Neural cell (in vitro differentiated cells): ENCODE data around the gene ZNF224. TPM values are rescaled to one million over a fixed set of nuclear protein-coding genes. Genes with fewer than 3 reads are reported as not detected.
A peak's percentile ranks its signal among the peaks of the same experiment; 100 is the strongest.

Source experiments
- H2AFZ ChIP-seq: fragments of 200-600, 300-800 bp; sonication (generic), shearing (Covaris generic); 2 replicates; pipeline ENCODE4 v1.6.0; 2014; ENCODE audit warnings: low read depth, mild to moderate bottlenecking, antibody characterized with exemption, low read length, moderate library complexity
- H3F3A ChIP-seq: fragments of 200-600 bp; shearing (Covaris generic); 2 replicates; pipeline ENCODE4 v1.6.1; 2016; ENCODE audit warnings: mild to moderate bottlenecking, moderate library complexity, mixed read lengths, antibody characterized with exemption, low read length; ENCODE audit not compliant: insufficient read depth, poor library complexity, severe bottlenecking
- H3K27ac ChIP-seq: fragments of 200-600, 300-800 bp; sonication (generic), shearing (Covaris generic); 2 replicates; pipeline ENCODE4 v1.5.1; 2014; ENCODE audit warnings: mild to moderate bottlenecking, low read length, moderate library complexity
- H3K27me3 ChIP-seq: fragments of 300-800, 200-600 bp; sonication (generic), shearing (Covaris generic); 2 replicates; pipeline ENCODE4 v1.6.0; 2014; ENCODE audit warnings: mild to moderate bottlenecking, low read depth, low read length, moderate library complexity; ENCODE audit not compliant: insufficient read depth
- H3K36me3 ChIP-seq: fragments of 300-800, 200-600 bp; sonication (generic), shearing (Covaris generic); 2 replicates; pipeline ENCODE4 v1.5.1; 2014; ENCODE audit warnings: mild to moderate bottlenecking, antibody characterized with exemption, low read length, moderate library complexity; ENCODE audit not compliant: insufficient read depth
- H3K4me2 ChIP-seq: fragments of 300-800, 200-600 bp; sonication (generic), shearing (Covaris generic); 2 replicates; pipeline ENCODE4 v1.6.0; 2014; ENCODE audit warnings: mild to moderate bottlenecking, low read length
- H3K4me3 ChIP-seq: fragments of 300-800, 200-600 bp; sonication (generic), shearing (Covaris generic); 2 replicates; pipeline ENCODE4 v1.5.1; 2014; ENCODE audit warnings: mild to moderate bottlenecking, low read length, moderate library complexity
- H3K79me2 ChIP-seq: fragments of 200-600 bp; shearing (Covaris generic); replicated peaks from 2 replicates; pipeline ENCODE4 v1.6.0; 2014; ENCODE audit warnings: mild to moderate bottlenecking, low read length, moderate library complexity; ENCODE audit not compliant: insufficient read depth
- H3K9ac ChIP-seq: fragments of 300-800, 200-600 bp; sonication (generic), shearing (Covaris generic); 2 replicates; pipeline ENCODE4 v1.6.1; 2016; ENCODE audit warnings: mild to moderate bottlenecking, low read length, mixed read lengths
- H3K9me2 ChIP-seq: fragments of 200-600 bp; shearing (Covaris generic); 2 replicates; pipeline ENCODE4 v1.6.1; 2016; ENCODE audit warnings: mild to moderate bottlenecking, low read length, mixed read lengths; ENCODE audit not compliant: insufficient read depth
- H3K9me3 ChIP-seq: fragments of 200-600, 300-800 bp; sonication (generic), shearing (Covaris generic); 2 replicates; pipeline ENCODE4 v1.6.1; 2016; ENCODE audit warnings: mild to moderate bottlenecking, mixed run types, low read length, moderate library complexity, mixed read lengths
- H4K20me1 ChIP-seq: fragments of 200-600 bp; shearing (Covaris generic); 2 replicates; pipeline ENCODE4 v1.6.1; 2016; ENCODE audit warnings: mild to moderate bottlenecking, mixed run types; ENCODE audit not compliant: insufficient read depth
- EP300 ChIP-seq: fragments of 450-650 bp; conservative IDR thresholded peaks from 2 replicates; pipeline ENCODE4 v1.6.1; 2014; ENCODE audit warnings: antibody characterized with exemption, mild to moderate bottlenecking, moderate library complexity; ENCODE audit not compliant: poor library complexity, severe bottlenecking
- EZH2 ChIP-seq: fragments of 200-600, 300-800 bp; shearing (Covaris generic), sonication (generic); IDR thresholded peaks from 2 replicates; pipeline ENCODE4 v1.6.1; 2014; ENCODE audit warnings: antibody characterized with exemption, low read length, borderline replicate concordance, mild to moderate bottlenecking; ENCODE audit not compliant: insufficient read depth, poor library complexity, severe bottlenecking
- MXI1 ChIP-seq: fragments of 450-650 bp; conservative IDR thresholded peaks from 2 replicates; pipeline ENCODE4 v1.6.1; 2014; ENCODE audit warnings: antibody characterized with exemption, mild to moderate bottlenecking; ENCODE audit not compliant: poor library complexity, severe bottlenecking
- POLR2AphosphoS5 ChIP-seq: IDR thresholded peaks from 2 replicates; pipeline ENCODE4 v1.6.1; 2012
- RAD21 ChIP-seq: fragments of 450-650 bp; conservative IDR thresholded peaks from 2 replicates; pipeline ENCODE4 v1.6.1; 2014; ENCODE audit warnings: antibody characterized with exemption, mild to moderate bottlenecking, moderate library complexity
- SMC3 ChIP-seq: fragments of 450-650 bp; conservative IDR thresholded peaks from 2 replicates; pipeline ENCODE4 v1.6.1; 2014; ENCODE audit warnings: antibody characterized with exemption, mild to moderate bottlenecking, moderate library complexity; ENCODE audit not compliant: poor library complexity
- TAF1 ChIP-seq: IDR thresholded peaks from 2 replicates; pipeline ENCODE4 v1.6.1; 2012; ENCODE audit warnings: low read depth
- polyA plus RNA-seq: library from polyadenylated mRNA; depleted of rRNA; stranded (reverse); fragments of >200 nt; gene quantifications from 2 replicates; pipeline ENCODE4 v1.2.3, GENCODE V29; 2014
- TF ChIP-seq, protein P1 (sequence below): IDR thresholded peaks from 2 replicates; pipeline ENCODE4 v1.6.1; 2012; ENCODE audit warnings: borderline replicate concordance
- TF ChIP-seq, protein P2 (sequence below): fragments of 450-650 bp; IDR thresholded peaks from 2 replicates; pipeline ENCODE4 v1.5.1; 2014; ENCODE audit warnings: antibody characterized with exemption, mild to moderate bottlenecking, moderate library complexity; ENCODE audit not compliant: poor library complexity, severe bottlenecking

ZNF224 gene
- polyA plus RNA-seq, 1 donor from 2014 or later = 41.8 TPM

DNA sequence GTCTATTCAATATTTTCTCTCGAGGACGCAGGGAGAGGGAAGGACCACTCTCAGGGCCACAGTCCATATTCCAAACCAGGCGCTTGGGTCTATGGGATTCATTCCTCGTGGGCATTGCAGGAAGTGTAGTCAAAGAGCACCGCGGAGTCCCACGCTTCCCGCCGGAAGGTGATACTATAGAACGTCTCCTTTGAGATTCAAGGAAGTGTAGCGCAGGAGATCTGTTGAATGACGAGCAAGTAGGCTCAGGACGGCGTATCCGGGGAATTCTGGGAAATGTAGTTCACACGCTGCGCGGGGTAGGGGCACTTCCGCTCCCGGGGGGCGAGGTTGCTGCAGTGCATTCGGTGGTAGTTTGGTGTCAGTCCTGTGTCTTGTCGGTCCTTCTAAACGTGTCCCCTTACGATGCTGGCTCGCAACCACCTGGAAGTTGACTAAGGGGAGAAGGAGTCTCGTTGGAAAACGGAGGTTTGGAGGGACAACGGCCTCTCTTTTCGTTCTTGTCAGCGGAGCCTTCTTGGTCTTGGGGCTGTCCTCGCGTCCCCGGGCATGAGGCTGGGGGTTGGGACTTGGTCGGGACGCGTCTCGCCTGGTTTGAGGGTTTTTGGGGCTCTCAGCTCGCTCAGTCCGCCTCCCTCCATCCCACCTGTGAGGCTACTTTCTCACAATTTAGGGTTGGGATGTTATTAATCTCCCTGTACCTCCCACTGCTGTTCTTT, 22.2 kb upstream of the ZNF224 start, which contains the start of gene ZNF284:
ZNF284 (plus strand) TSS at position 336 of the 719 bp plus-strand sequence. CDS start 4,231 bp downstream, outside the sequence.
- H3K27ac ChIP-seq = peak within 1 kb of the TSS; percentile 70

DNA sequence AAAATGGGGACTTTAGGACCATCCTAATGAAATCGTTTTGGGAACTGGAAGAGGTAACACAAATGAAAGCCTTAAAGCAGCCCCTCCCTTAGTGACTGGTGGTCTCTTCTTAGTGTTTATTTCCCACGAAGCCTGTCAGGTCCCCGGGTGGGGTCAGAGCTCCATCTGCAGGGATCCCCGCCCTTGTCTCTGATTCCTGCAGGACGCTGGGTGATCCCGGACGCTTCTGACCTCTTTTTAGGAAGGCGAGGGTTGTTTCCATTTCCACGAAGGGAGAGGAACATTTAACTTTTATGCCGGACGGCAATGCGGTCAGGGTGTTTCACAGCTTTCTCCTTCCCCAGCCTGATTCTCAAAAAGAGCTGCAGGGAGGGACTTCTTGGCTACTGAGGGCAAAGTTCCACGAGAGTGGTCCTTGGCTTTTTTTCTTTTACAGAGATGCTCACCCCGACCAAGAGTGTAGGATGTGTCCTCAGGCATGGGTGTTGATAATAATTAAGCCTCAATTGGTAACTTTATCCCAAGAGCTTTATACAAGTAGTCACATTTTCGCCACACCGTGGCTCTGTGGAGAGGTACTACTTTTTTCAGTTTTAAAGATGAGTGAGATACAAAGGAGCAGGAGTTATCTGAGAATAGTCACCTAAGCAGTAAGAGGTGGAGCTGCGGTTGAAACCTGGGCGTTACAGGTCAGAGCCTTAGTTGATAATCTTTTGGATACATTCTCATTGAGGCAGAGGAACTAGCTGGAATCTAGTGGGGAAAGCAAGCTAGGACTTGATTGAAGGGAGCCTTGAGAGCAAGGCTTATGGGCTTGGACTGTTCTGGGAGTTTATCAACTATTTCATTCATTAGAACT, 21.4 kb upstream of the ZNF224 start:
- H3K36me3 ChIP-seq = peaks cover 7% of the 10 kb centered on the region
- no peaks in the 10 kb centered on the region for H3K79me2 ChIP-seq
- peak overlapping the region; percentile 88 for H3K4me2 ChIP-seq
- H3K27me3 ChIP-seq = no peaks in the 10 kb centered on the region
- peak overlapping the region; percentile 71 for H2AFZ ChIP-seq
- H3K9me3 ChIP-seq = no peaks in the 10 kb centered on the region
- H3K9me2 ChIP-seq = no peaks in the 10 kb centered on the region
- H4K20me1 ChIP-seq = no peaks in the 10 kb centered on the region
- peak overlapping the region; percentile 76 for H3K4me3 ChIP-seq
- no peak overlapping the region for H3K27ac ChIP-seq
- H3F3A ChIP-seq = no peaks in the 10 kb centered on the region
- peak overlapping the region; percentile 66 for H3K9ac ChIP-seq
- no peak for TF ChIP-seq RAD21
- TF ChIP-seq, protein P1, sequence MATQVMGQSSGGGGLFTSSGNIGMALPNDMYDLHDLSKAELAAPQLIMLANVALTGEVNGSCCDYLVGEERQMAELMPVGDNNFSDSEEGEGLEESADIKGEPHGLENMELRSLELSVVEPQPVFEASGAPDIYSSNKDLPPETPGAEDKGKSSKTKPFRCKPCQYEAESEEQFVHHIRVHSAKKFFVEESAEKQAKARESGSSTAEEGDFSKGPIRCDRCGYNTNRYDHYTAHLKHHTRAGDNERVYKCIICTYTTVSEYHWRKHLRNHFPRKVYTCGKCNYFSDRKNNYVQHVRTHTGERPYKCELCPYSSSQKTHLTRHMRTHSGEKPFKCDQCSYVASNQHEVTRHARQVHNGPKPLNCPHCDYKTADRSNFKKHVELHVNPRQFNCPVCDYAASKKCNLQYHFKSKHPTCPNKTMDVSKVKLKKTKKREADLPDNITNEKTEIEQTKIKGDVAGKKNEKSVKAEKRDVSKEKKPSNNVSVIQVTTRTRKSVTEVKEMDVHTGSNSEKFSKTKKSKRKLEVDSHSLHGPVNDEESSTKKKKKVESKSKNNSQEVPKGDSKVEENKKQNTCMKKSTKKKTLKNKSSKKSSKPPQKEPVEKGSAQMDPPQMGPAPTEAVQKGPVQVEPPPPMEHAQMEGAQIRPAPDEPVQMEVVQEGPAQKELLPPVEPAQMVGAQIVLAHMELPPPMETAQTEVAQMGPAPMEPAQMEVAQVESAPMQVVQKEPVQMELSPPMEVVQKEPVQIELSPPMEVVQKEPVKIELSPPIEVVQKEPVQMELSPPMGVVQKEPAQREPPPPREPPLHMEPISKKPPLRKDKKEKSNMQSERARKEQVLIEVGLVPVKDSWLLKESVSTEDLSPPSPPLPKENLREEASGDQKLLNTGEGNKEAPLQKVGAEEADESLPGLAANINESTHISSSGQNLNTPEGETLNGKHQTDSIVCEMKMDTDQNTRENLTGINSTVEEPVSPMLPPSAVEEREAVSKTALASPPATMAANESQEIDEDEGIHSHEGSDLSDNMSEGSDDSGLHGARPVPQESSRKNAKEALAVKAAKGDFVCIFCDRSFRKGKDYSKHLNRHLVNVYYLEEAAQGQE = no peak
- no peak for TF ChIP-seq POLR2AphosphoS5
- TF ChIP-seq, protein P2, sequence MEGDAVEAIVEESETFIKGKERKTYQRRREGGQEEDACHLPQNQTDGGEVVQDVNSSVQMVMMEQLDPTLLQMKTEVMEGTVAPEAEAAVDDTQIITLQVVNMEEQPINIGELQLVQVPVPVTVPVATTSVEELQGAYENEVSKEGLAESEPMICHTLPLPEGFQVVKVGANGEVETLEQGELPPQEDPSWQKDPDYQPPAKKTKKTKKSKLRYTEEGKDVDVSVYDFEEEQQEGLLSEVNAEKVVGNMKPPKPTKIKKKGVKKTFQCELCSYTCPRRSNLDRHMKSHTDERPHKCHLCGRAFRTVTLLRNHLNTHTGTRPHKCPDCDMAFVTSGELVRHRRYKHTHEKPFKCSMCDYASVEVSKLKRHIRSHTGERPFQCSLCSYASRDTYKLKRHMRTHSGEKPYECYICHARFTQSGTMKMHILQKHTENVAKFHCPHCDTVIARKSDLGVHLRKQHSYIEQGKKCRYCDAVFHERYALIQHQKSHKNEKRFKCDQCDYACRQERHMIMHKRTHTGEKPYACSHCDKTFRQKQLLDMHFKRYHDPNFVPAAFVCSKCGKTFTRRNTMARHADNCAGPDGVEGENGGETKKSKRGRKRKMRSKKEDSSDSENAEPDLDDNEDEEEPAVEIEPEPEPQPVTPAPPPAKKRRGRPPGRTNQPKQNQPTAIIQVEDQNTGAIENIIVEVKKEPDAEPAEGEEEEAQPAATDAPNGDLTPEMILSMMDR = no peak
- no peak for TF ChIP-seq MXI1
- TF ChIP-seq EP300 = no peak
- TF ChIP-seq TAF1 = no peak

More for the DNA sequence above, 22.2 kb upstream of the ZNF224 start, which contains the start of gene ZNF284:
- Histone ChIP-seq H3K79me2 (no peaks in the 10 kb centered on the region), H3K36me3 (peaks cover 8% of the 10 kb centered on the region), H3F3A (no peaks in the 10 kb centered on the region), H3K4me3 (peak within 1 kb of the TSS; percentile 76), H4K20me1 (no peaks in the 10 kb centered on the region), H3K27me3 (no peaks in the 10 kb centered on the region), H3K9me2 (no peaks in the 10 kb centered on the region), H3K9ac (peak within 1 kb of the TSS; percentile 66), H2AFZ (peak within 1 kb of the TSS; percentile 71), H3K9me3 (no peaks in the 10 kb centered on the region), H3K4me2 (peak within 1 kb of the TSS; percentile 88)
- TF ChIP-seq, protein P1 = peak; percentile 44
- TF ChIP-seq POLR2AphosphoS5 = peak; percentile 71
- TF ChIP-seq SMC3 = peak; percentile 35
- TF ChIP-seq, protein P2 = no peak
- peak; percentile 86 for TF ChIP-seq MXI1
- TF ChIP-seq EP300 = no peak
- TF ChIP-seq EZH2 = no peak
- peak; percentile 19 for TF ChIP-seq RAD21
- peak; percentile 56 for TF ChIP-seq TAF1
